ENCODE data around the gene BLMH.

- TF ChIP-seq CTCF (IDR thresholded peaks at IDR 0.05; ENCODE audit: insufficient read depth, low read depth, low read length) (no peak), EZH2 (IDR thresholded peaks at IDR 0.05; ENCODE audit: insufficient read depth, low read length) (no peak)
These were observed 24.1 kb downstream of the BLMH start for GRCh38 chr17:30267625-30268024.

Data from astrocyte (in vitro differentiated cells and primary cell).